Measurements from ENCODE around the gene TSC22D1.
"Not testable (repeated sequence)": the region's sequence is repeated elsewhere in the genome, so short reads cannot be mapped to it uniquely, and the experiment has no call there.

The TSC22D1 gene

GRCh38 chr13:44506251-44506650 is 69.9 kb downstream of the TSC22D1 start:
- DNase-seq (ENCODE audit: low read depth in 2 of 2) = no peak

DNA sequence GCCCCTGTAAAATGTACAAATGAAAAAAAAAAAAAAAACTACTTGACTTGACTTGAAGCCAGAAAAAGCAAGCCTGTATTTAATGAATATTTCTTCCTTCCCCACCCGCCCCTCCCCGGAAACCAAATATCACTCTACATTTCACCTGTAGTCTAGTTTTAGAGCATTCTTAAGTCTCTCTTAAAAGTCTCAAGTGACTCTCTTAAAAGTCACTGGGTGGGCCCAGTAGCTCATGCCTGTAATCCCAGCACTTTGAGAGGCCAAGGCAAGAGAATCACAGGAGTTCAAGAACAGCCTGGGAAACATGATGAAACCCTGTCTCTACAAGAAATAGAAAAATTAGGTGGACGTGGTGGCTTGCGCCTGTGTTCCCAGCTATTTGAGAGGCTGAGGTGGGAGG is 72.0 kb downstream of the TSC22D1 start:
- DNase-seq (ENCODE audit: low read depth in 2 of 2) = no peak

DNA sequence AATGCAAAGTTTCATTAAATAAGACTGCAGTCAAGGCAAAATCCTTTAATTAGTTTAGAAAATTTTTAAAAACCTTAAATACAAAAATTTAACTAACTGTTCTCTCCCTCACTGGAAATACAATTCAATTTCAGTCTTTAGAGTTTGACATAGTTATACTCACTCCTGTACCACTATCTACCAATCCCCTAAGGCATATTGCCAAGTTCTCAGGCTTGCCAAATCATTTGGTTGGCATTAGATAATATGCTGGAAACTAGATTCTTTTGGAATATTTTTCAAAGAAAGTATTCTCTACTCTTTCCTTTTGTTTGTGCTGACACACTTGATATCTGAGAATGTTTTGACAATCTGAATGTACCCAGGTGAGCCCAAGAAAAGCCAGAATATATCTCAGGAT is 77.2 kb downstream of the TSC22D1 start:
- no peak for DNase-seq (ENCODE audit: low read depth in 2 of 2)

GRCh38 chr13:44498502-44498901 is 77.6 kb downstream of the TSC22D1 start:
- DNase-seq (ENCODE audit: low read depth in 2 of 2) = no peak

- DNase-seq (ENCODE audit: low read depth in 2 of 2) = no peak
Measured at GRCh38 chr13:44497801-44498200, 78.3 kb downstream of the TSC22D1 start.

- DNase-seq (ENCODE audit: low read depth in 2 of 2) = no peak
Measured at GRCh38 chr13:44493213-44493812, 82.8 kb downstream of the TSC22D1 start.

DNA sequence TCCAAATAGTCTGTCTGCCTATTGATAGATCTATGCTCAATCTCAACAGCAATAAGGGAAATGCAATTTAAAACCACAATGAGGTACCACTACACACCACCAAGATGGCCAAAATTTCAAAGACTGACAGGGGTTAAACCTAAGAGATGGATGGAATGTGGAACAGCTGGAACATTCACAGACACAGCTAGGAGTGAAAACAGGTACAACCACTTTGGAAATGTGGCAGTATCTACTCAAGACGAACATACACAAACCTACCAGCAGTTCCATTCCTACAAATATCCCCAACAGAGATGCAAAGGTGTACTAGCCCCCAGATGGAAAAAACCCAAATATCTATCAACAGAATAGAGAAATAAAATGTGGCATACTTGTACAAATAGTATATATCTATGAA is 86.4 kb downstream of the TSC22D1 start:
- no peak for DNase-seq (ENCODE audit: low read depth in 2 of 2)

DNA sequence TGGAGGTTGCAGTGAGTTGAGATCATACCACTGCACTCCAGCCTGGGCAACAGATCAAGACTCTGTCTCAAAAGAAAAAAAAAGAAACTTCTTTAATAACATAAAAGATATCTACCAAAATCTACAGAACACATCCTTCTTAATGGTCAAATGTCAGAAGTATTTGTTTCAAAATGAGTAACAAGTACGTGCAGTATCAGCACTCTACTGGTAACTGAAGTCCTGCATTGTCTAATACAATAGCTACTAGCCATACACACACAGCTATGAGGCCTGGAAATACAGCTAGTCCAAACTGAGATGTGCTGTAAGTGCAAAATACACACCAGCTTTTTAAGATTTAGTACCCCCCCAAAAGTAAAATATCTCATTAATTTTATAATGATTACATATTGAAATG is 88.1 kb downstream of the TSC22D1 start:
- no peak for DNase-seq (ENCODE audit: low read depth in 2 of 2)

DNA sequence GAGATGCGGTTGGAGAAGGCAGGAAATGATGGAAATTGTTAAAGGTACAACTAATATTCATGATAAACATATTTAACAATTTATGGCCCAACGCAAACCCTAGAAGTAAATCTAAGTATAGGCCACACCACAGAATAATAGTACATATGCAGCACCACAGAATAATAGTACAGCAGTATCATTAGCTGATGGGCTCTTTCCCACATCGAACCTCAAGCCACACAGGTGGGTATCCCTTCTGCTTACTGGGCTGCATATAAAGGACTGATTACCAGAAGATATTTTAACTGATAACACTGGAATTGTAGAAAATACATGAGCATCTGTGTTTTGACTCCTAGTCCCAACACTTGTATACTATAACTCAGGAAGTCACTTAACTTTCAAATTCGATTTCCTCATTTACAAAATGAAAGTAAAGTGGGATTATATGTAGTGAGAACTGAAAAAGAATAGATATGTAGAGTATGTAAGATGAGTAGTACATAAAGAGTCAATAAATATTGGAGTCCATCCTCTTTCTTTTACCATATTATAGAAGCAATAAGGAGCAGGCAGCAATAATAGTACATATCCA is 91.5 kb downstream of the TSC22D1 start:
- DNase-seq (ENCODE audit: low read depth in 2 of 2) = no peak

GRCh38 chr13:44474122-44474910 is 101.8 kb downstream of the TSC22D1 start:
- no peak for DNase-seq (ENCODE audit: low read depth in 2 of 2)

DNA sequence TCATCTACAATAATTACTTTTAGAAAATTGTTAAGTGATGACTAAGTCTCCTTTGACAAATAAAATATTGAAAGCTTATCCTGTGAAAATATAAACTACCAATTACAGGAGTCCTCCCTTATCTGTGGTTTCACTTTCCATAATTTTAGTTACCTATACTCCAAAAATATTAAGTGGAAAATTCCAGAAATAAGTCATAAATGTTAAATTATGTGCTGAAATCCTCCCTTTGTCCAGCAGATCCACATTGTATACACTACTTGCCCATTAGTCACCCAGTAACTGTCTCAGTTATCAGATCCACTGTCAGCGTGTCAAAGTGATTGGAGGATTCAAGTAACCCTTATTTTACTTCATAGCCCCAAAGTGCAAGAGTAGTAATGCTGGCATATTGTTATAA is 104.4 kb downstream of the TSC22D1 start:
- DNase-seq (ENCODE audit: low read depth in 2 of 2) = no peak

- no peak for DNase-seq (ENCODE audit: low read depth in 2 of 2)
Measured at GRCh38 chr13:44470638-44471562, 105.2 kb downstream of the TSC22D1 start.

- no peak for DNase-seq (ENCODE audit: low read depth in 2 of 2)
Measured at GRCh38 chr13:44468874-44469273, 107.3 kb downstream of the TSC22D1 start.

DNA sequence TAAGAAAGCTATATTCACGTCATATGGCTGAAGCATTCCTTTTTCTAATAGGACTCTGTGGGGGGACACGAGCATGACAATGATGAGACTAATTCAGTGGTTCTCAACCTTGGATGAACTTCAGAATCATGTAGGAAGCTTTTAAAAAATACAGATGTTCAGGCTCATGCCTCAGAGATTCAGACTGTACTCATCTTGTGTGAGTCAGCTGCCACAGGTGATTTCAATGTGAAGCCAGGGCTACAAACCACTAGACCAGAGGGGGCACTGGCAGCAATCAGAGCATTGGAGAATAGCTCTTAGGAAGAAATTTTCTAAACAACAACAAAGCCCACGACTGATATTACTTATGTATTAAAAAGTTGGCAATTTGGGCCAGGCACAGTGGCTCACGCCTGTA is 110.8 kb downstream of the TSC22D1 start:
- DNase-seq (ENCODE audit: low read depth in 2 of 2) = no peak

GRCh38 chr13:44464471-44464870 is 111.7 kb downstream of the TSC22D1 start:
- DNase-seq (ENCODE audit: low read depth in 2 of 2) = no peak

GRCh38 chr13:44463759-44464158 is 112.4 kb downstream of the TSC22D1 start:
- DNase-seq (ENCODE audit: low read depth in 2 of 2) = no peak

- no peak for DNase-seq (ENCODE audit: low read depth in 2 of 2)
Measured at GRCh38 chr13:44459674-44460073, 116.5 kb downstream of the TSC22D1 start.

DNA sequence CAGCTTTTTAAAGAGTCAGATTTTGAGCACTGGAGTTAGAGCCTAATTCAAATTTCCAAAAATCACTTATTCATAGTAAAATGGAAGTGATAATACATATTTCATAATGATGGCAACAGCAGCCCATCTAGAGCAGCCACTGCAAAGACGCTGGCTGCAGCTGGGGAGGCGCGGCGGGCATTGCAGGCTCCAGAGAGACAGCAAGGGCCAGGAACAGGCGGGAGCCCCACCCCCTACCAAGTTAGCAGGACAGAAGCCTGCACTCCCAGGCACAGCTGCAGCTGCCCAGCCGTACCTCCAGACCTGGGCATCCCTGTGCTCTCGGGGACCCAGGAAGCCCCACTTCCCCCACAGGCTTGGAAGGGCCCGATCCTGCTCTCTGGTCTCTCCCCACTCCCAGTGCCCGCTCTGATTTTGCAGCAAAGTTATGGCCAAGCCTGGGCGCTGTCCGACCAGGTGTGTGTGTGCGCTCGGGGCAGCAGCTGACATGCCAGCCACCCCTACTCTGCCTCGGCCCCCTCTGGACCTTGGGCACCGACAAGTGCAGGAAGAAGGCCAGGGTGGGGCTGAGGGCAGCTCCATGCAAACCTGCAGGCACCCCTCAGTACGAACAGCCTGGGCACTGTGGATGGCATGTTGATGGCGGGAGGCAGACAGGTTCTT is 117.7 kb downstream of the TSC22D1 start:
- DNase-seq (ENCODE audit: low read depth in 2 of 2) = no peak

DNA sequence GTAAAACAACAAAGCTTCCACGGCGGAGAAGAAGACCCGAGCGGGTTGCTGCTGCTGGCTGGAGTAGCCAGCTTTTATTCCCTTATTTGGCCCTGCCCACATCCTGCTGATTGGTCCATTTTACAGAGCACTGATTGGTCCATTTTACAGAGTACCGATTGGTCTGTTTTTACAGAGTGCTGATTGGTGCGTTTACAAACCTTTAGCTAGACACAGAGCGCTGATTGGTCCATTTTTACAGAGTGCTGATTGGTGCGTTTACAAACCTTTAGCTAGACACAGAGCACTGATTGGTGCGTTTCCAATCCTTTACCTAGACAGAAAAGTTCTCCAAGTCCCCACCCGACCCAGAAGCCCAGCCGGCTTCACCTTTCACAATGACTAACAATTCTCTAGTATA is 119.9 kb downstream of the TSC22D1 start:
- DNase-seq (ENCODE audit: low read depth in 2 of 2) = not testable (repeated sequence)

- no peak for DNase-seq (ENCODE audit: low read depth in 2 of 2)
Measured at GRCh38 chr13:44455769-44456168, 120.4 kb downstream of the TSC22D1 start.

- DNase-seq (ENCODE audit: low read depth in 2 of 2) = no peak
Measured at GRCh38 chr13:44453881-44454280, 122.2 kb downstream of the TSC22D1 start.

GRCh38 chr13:44453069-44453468 is 123.1 kb downstream of the TSC22D1 start:
- DNase-seq (ENCODE audit: low read depth in 2 of 2) = no peak
